Upper lobe of right lung (tissue), 1 donor: Measurements from ENCODE around the gene FAM110A. TPM values are rescaled to one million over a fixed set of nuclear protein-coding genes. Genes with fewer than 3 reads are reported as not detected.
"Not testable (repeated sequence)": the region's sequence is repeated elsewhere in the genome, so short reads cannot be mapped to it uniquely, and the experiment has no call there.

Experiments
- ATAC-seq: fragments of 200-7000 bp; cut with Tn5 transposase; one replicate; pipeline ENCODE4 v1.9.1; 2020; ENCODE audit warnings: mild to moderate bottlenecking, moderate library complexity
- DNase-seq: peaks from one replicate; pipeline ENCODE4 v3.0.0-alpha.2; 2020
- H3K27ac ChIP-seq: fragments of 200-600 bp; one replicate; pipeline ENCODE4 v1.8.0; 2022
- H3K27me3 ChIP-seq: fragments of 200-600 bp; one replicate; pipeline ENCODE4 v1.8.0; 2022; ENCODE audit warnings: mild to moderate bottlenecking
- H3K36me3 ChIP-seq: fragments of 200-600 bp; one replicate; pipeline ENCODE4 v1.8.0; 2022
- H3K4me1 ChIP-seq: fragments of 200-600 bp; one replicate; pipeline ENCODE4 v1.8.0; 2022
- H3K4me3 ChIP-seq: fragments of 200-600 bp; one replicate; pipeline ENCODE4 v1.8.0; 2022; ENCODE audit warnings: mild to moderate bottlenecking
- H3K9me3 ChIP-seq: fragments of 200-600 bp; one replicate; pipeline ENCODE4 v1.8.0; 2022
- CTCF ChIP-seq: fragments of 200-600 bp; IDR thresholded peaks from one replicate; pipeline ENCODE4 v1.8.0; 2022; ENCODE audit warnings: antibody characterized with exemption
- intact Hi-C: fragments of 100-400 bp; cut with DNase I; formaldehyde crosslinking; loops from one replicate; pipeline ENCODE4 v1.11.0; 2022
- total RNA-seq: library from RNA; stranded (reverse); fragmentation: NEBNext Ultra II Directional; extraction: Animal tissue kit (Norgen Biotek cat#: 25700); gene quantifications from one replicate; pipeline ENCODE4 v1.2.1, GENCODE V29; 2021
- donor health status: DM: no; HTN: yes; CAD: no; lungs with severe emphysema.

The FAM110A gene
- total RNA-seq, 1 donor from 2014 or later = 16.8 TPM

DNA sequence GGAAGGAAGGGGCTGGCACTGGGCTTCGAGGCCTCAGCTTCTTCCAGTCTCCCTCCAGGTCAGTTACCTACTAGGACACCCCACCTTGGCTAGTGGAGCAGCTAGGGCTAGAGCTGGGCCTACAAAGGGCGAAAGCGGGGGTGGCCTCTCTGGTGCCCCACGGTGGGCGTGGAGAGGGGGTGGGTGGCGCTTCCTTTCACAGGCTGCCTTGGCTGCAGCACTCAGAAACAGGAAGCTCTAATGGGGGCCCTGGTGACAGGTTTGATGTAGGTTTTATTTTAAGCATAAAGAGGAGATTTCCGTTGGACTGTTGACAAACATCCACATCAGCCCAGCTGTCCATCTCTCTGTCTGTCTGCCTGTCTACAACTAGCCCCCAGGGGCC lies 13.4 kb downstream of the FAM110A start:
- no peak overlapping the region for H3K4me3 ChIP-seq
- H3K27ac ChIP-seq = no peak overlapping the region

DNA sequence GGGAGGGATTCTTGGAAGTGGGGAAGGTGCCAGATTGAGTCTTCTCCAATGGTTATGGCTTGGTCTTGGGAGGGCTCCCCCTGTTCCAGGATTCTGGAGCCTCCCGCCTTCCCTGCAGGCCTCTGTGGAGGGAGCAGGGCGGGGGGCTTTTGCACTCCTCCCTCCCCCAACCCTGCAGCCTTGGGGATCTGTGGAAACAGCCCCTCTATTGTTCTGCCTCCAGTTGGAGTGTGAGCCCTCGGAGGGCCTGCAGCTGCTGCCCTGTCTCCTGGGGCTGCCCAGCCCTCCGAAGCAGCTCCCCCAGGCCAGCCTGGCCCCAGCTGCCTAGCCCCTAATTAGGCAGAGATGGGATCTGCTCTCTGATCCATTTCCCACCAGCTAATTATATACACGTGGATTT lies 14.7 kb downstream of the FAM110A start:
- no peak overlapping the region for H3K27ac ChIP-seq
- peaks cover 33% of the 10 kb centered on the region for H3K4me1 ChIP-seq
- no peaks in the 10 kb centered on the region for H3K9me3 ChIP-seq
- no peak for DNase-seq
- no peak for ATAC-seq
- intact Hi-C loops = no loop called here
- no peak overlapping the region for H3K4me3 ChIP-seq
- no peaks in the 10 kb centered on the region for H3K36me3 ChIP-seq
- no peaks in the 10 kb centered on the region for H3K27me3 ChIP-seq
- no peak for TF ChIP-seq CTCF

More for the DNA sequence above, 13.4 kb downstream of the FAM110A start:
- DNase-seq (peak; percentile 72), ATAC-seq (peak; percentile 20)
- TF ChIP-seq CTCF = no peak
- H3K4me1 ChIP-seq = peaks cover 33% of the 10 kb centered on the region
- no peaks in the 10 kb centered on the region for H3K9me3 ChIP-seq
- H3K36me3 ChIP-seq = no peaks in the 10 kb centered on the region
- intact Hi-C loops = no loop called here
- no peaks in the 10 kb centered on the region for H3K27me3 ChIP-seq

GRCh38 chr20:848731-849130 lies 15.2 kb downstream of the FAM110A start:
- H3K27me3 ChIP-seq, intact Hi-C loops, ATAC-seq, H3K27ac ChIP-seq, DNase-seq, H3K36me3 ChIP-seq, H3K9me3 ChIP-seq, H3K4me3 ChIP-seq: not testable (repeated sequence)
- peaks cover 33% of the 10 kb centered on the region for H3K4me1 ChIP-seq

- Histone ChIP-seq H3K27me3 (no peaks in the 10 kb centered on the region), H3K4me3 (no peak overlapping the region), H3K36me3 (no peaks in the 10 kb centered on the region), H3K4me1 (peaks cover 5% of the 10 kb centered on the region), H3K9me3 (no peaks in the 10 kb centered on the region), H3K27ac (no peak overlapping the region)
- intact Hi-C loops = no loop called here
- no peak for DNase-seq
- no peak for ATAC-seq
- no peak for TF ChIP-seq CTCF
Observed at GRCh38 chr20:853406-853996, 20.0 kb downstream of the FAM110A start.

DNA sequence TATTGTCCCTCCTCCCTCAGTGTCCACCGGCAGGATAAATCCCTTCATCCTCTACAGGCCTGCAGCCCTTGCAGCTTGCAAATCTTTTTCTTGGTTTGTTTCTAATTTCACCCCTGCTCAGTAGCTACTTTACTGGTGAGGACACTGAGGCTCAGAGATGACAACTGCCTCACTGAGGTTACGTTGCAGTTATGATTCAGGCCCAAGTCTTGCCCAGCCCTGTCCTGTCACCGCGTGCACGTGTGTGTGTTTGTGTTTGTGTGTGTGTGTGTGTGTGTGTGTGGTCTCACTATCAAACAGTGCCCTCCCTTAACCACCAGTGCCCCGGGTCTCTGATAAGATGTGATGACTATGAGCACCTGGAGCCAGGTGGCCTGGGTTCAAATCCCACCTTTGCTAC lies 21.1 kb downstream of the FAM110A start:
- Histone ChIP-seq H3K27me3 (no peaks in the 10 kb centered on the region), H3K36me3 (no peaks in the 10 kb centered on the region), H3K9me3 (no peaks in the 10 kb centered on the region), H3K4me3 (no peak overlapping the region), H3K27ac (no peak overlapping the region), H3K4me1 (peaks cover 8% of the 10 kb centered on the region)
- TF ChIP-seq CTCF = no peak
- intact Hi-C loops = no loop called here
- DNase-seq (no peak), ATAC-seq (no peak)

DNA sequence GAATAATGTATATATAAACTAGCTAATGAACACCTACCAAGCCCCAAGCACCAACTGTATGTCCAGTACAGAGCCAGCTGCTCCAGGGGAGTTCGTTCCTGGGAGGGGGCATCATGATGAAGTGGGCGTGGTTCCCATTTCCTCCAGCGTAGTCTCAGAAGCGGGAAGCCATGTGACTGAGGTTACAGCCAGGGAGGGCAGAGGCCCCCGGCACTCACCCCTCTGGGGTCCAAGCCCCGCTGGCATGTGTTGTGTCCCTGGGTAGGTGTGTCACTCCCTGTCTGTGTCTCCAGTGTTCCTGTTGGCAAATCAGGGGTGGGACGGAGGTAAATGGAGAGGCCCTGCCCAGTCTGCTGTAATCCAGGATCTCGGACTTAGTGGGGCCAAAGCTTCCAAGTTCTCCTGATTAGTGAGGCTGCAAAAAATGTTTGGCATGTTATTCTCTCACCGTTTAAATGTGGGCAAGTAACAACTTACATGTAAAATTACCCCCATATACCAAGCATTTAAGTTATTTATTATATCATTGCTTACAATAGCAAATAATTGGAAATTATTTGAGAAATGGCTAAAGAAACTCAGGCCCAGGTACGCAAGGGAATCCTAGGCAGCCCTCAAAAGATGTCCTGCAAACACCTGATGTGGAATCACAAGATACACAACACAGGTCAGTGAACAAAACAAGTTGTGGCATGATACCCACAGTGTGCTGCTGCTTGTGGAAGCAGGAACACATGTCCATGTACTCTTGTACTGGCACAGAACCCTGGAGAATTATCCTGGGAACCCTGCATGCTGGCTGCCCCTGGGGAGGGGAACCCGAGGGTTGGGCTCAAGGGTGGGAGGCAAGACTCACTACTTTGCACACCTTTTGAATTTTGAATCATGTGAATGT lies 22.2 kb downstream of the FAM110A start:
- Histone ChIP-seq H3K27ac (no peak overlapping the region), H3K27me3 (no peaks in the 10 kb centered on the region), H3K9me3 (no peaks in the 10 kb centered on the region), H3K4me1 (peaks cover 8% of the 10 kb centered on the region), H3K36me3 (no peaks in the 10 kb centered on the region), H3K4me3 (no peak overlapping the region)
- ATAC-seq = no peak
- intact Hi-C loops = no loop called here
- DNase-seq = no peak
- no peak for TF ChIP-seq CTCF
